ENCODE measurements around the gene LSAMP.

- no peak for TF ChIP-seq CTCF (conservative IDR thresholded peaks at IDR 0.05; ENCODE audit: low read length)
- no peak for TF ChIP-seq EZH2phosphoT487 (IDR thresholded peaks at IDR 0.05; ENCODE audit: borderline replicate concordance)
Measured at GRCh38 chr3:116367761-116368395, 77.4 kb downstream of the LSAMP start.
